IMR-90 (cell line): ENCODE data around the gene GTF2F2. TPM values are rescaled to one million over a fixed set of nuclear protein-coding genes. Genes with fewer than 3 reads are reported as not detected.

Experiments
- ATAC-seq: fragments of 200-7000 bp; cut with Tn5 transposase; 2 replicates; pipeline ENCODE4 v1.9.1; 2020; ENCODE audit warnings: low read depth, mild to moderate bottlenecking, moderate library complexity
- BruUV-seq: library from RNA; stranded (reverse); fragments of 400-500 nt; replicated peaks from 2 replicates; lab custom pipeline; 2021; lab: Mats Ljungman, UMichigan
- CTCF ChIA-PET: fragments of 300-600 bp; formaldehyde crosslinking; extraction: SDS; loops from one replicate; lab custom pipeline; 2021; ENCODE audit warnings: antibody characterized with exemption; lab: Yijun Ruan, JAX
- POLR2A ChIA-PET: fragments of 300-600 bp; sonication (Branson Sonifier 250); formaldehyde crosslinking; loops from one replicate; lab custom pipeline; 2022; ENCODE audit warnings: antibody characterized with exemption; ENCODE audit not compliant: unreplicated experiment; lab: Charles Lee
- DNase-seq: peaks from one replicate; pipeline ENCODE4 v3.0.0; 2013
- H2AFZ ChIP-seq: replicated peaks from 2 replicates; pipeline ENCODE3; 2013; ENCODE audit warnings: low read length, mild to moderate bottlenecking; ENCODE audit not compliant: poor library complexity
- H2AK5ac ChIP-seq: 2 replicates; pipeline ENCODE4 v1.6.1; 2013; ENCODE audit warnings: low read depth, low read length, inconsistent platforms
- H2AK9ac ChIP-seq: replicated peaks from 2 replicates; pipeline ENCODE3; 2013; ENCODE audit warnings: mild to moderate bottlenecking, low read depth, low read length, moderate library complexity; ENCODE audit not compliant: poor library complexity
- H2BK120ac ChIP-seq: 2 replicates; pipeline ENCODE4 v1.6.1; 2013; ENCODE audit warnings: low read depth, low read length, inconsistent platforms
- H2BK15ac ChIP-seq: 3 replicates; pipeline ENCODE4 v1.6.1; 2013; ENCODE audit warnings: low read depth, low read length, inconsistent platforms
- H2BK20ac ChIP-seq: 2 replicates; pipeline ENCODE4 v1.6.1; 2013; ENCODE audit warnings: low read depth, mild to moderate bottlenecking, inconsistent platforms, low read length, moderate library complexity
- H2BK5ac ChIP-seq: 2 replicates; pipeline ENCODE4 v1.6.1; 2013; ENCODE audit warnings: mild to moderate bottlenecking, low read depth, low read length, inconsistent platforms; ENCODE audit not compliant: poor library complexity, severe bottlenecking
- H3K14ac ChIP-seq: replicated peaks from 2 replicates; pipeline ENCODE4 v1.6.1; 2013; ENCODE audit warnings: low read depth, low read length, inconsistent platforms
- H3K18ac ChIP-seq: 2 replicates; pipeline ENCODE4 v1.6.1; 2013; ENCODE audit warnings: low read depth, low read length, control low read depth
- H3K23ac ChIP-seq: 2 replicates; pipeline ENCODE4 v1.6.1; 2013; ENCODE audit warnings: low read depth, low read length, inconsistent platforms
- H3K27ac ChIP-seq: 2 replicates; pipeline ENCODE4 v1.5.1; 2013; ENCODE audit warnings: mild to moderate bottlenecking, control low read depth, low read length; ENCODE audit not compliant: insufficient read depth
- H3K27me3 ChIP-seq: 2 replicates; pipeline ENCODE4 v1.6.1; 2013; ENCODE audit warnings: low read length; ENCODE audit not compliant: control insufficient read depth, insufficient read depth
- H3K36me3 ChIP-seq: 2 replicates; pipeline ENCODE4 v1.6.1; 2013; ENCODE audit warnings: low read length, mixed read lengths; ENCODE audit not compliant: control insufficient read depth, insufficient read depth
- H3K4ac ChIP-seq: 2 replicates; pipeline ENCODE4 v1.6.1; 2013; ENCODE audit warnings: low read depth, low read length, inconsistent platforms
- H3K4me1 ChIP-seq: 2 replicates; pipeline ENCODE4 v1.6.1; 2013; ENCODE audit warnings: low read length, mixed read lengths; ENCODE audit not compliant: control insufficient read depth, insufficient read depth
- H3K4me2 ChIP-seq: 2 replicates; pipeline ENCODE4 v1.6.1; 2013; ENCODE audit warnings: low read depth, mild to moderate bottlenecking, control low read depth, low read length, moderate library complexity
- H3K4me3 ChIP-seq: 2 replicates; pipeline ENCODE4 v1.5.1; 2013; ENCODE audit warnings: low read depth, mild to moderate bottlenecking, control low read depth, low read length, moderate library complexity; ENCODE audit not compliant: insufficient read depth
- H3K56ac ChIP-seq: 2 replicates; pipeline ENCODE4 v1.6.1; 2013; ENCODE audit warnings: low read length, inconsistent platforms; ENCODE audit not compliant: insufficient read depth; ENCODE audit errors: extremely low read depth
- H3K79me1 ChIP-seq, 2 experiments: 2 replicates each; pipeline ENCODE4 v1.6.1; 2013; ENCODE audit warnings: low read length in 2 of 2, inconsistent platforms in 1 of 2, low read depth in 1 of 2
- H3K9ac ChIP-seq: 2 replicates; pipeline ENCODE4 v1.6.1; 2013; ENCODE audit warnings: low read depth, low read length, control low read depth
- H3K9me1 ChIP-seq: 2 replicates; pipeline ENCODE4 v1.6.1; 2013; ENCODE audit warnings: low read length, inconsistent platforms; ENCODE audit not compliant: insufficient read depth
- H3K9me3 ChIP-seq: 2 replicates; pipeline ENCODE4 v1.6.1; 2013; ENCODE audit warnings: low read length; ENCODE audit not compliant: control insufficient read depth, insufficient read depth
- H4K20me1 ChIP-seq: 2 replicates; pipeline ENCODE4 v1.6.1; 2013; ENCODE audit warnings: low read length, inconsistent platforms; ENCODE audit not compliant: insufficient read depth
- H4K5ac ChIP-seq: 2 replicates; pipeline ENCODE4 v1.6.1; 2013; ENCODE audit warnings: mild to moderate bottlenecking, low read depth, low read length, control low read depth
- H4K8ac ChIP-seq, 2 experiments: 2 replicates each; pipeline ENCODE4 v1.6.1; 2013; ENCODE audit warnings: low read depth in 2 of 2, low read length in 2 of 2, control low read depth in 1 of 2, inconsistent platforms in 1 of 2
- H4K91ac ChIP-seq: 2 replicates; pipeline ENCODE4 v1.6.1; 2013; ENCODE audit warnings: low read depth, low read length, inconsistent platforms; ENCODE audit not compliant: insufficient read depth
- BHLHE40 ChIP-seq: fragments of 150-350 bp; IDR thresholded peaks from 2 replicates; pipeline ENCODE4 v1.6.1; 2016; ENCODE audit warnings: mild to moderate bottlenecking, low read depth, low read length
- CHD1 ChIP-seq: IDR thresholded peaks from 2 replicates; pipeline ENCODE4 v1.6.1; 2012; ENCODE audit warnings: low read depth, low read length, improper control_type of control experiment
- NFE2L2 ChIP-seq: fragments of 150-350 bp; IDR thresholded peaks from 2 replicates; pipeline ENCODE4 v1.6.1; 2016; ENCODE audit warnings: low read depth, mild to moderate bottlenecking, low read length
- POLR2A ChIP-seq: IDR thresholded peaks from 2 replicates; pipeline ENCODE4 v1.6.1; 2012; ENCODE audit warnings: mild to moderate bottlenecking, low read depth, low read length
- RAD21 ChIP-seq: IDR thresholded peaks from 2 replicates; pipeline ENCODE4 v1.6.1; 2012; ENCODE audit warnings: low read length, improper control_type of control experiment
- WGBS, 2 experiments: methylation state at CpG; one replicate each; pipeline versions ENCODE4 v1.1.5 to v1.1.7; 2013; ENCODE audit warnings: missing lambda C conversion rate in 2 of 2; ENCODE audit not compliant: insufficient read length in 1 of 2; ENCODE audit errors: extremely low coverage in 2 of 2; 5-methylcytosine and 5-hydroxymethylcytosine counted together
- dilution Hi-C: fragments of 300-500 bp; cut with HindIII; formaldehyde crosslinking; loops from one replicate; pipeline ENCODE4 v1.14.3; 2018; ENCODE audit warnings: low sequenced_read_pairs; ENCODE audit not compliant: unreplicated experiment
- in situ Hi-C: fragments of 300-500 bp; cut with MboI; formaldehyde crosslinking; loops from 3 replicates; pipeline ENCODE4 v1.14.3; 2019; ENCODE audit warnings: low sequenced_read_pairs, inconsistent platforms, mixed read lengths
- intact Hi-C: fragments of 100-400 bp; cut with micrococcal nuclease; formaldehyde crosslinking; loops from 2 replicates; pipeline ENCODE4 v1.10.0; 2022
- polyA plus RNA-seq, 3 experiments: library from polyadenylated mRNA; depleted of rRNA; stranded (reverse); fragments of >200 nt; gene quantifications; 2 replicates each; pipeline ENCODE4 v1.2.3, GENCODE V29; 2012; ENCODE audit warnings: low replicate concordance in 1 of 3
- total RNA-seq: library from RNA; depleted of rRNA; stranded (reverse); fragments of >200 nt; gene quantifications from 2 replicates; pipeline ENCODE4 v1.2.3, GENCODE V29; 2012

Gene GTF2F2
- total and polyA plus RNA-seq, 2 of the 4 experiments (the other 2 are of a cell fraction) = 16.5 to 21.0 TPM

DNA sequence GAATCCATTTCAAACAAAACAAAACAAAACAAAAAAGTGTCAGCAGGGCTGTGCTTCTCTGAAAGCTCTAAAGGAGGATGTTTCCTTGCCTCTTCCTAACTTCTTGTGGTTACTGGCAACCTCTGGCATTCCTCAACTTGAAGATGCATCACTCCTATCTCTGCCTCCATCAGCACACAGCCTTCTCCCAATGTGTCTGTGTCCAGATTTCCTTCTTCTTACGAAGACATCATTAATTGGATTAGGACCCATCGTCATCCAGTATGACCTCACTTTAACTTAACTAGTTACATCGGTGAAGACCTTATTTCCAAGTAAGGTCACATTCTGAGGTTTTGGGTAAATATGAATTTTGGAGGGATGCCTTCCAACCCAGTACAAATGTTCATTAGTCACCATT is 33.8 kb upstream of the GTF2F2 start:
- in situ Hi-C loops (no loop called here), intact Hi-C loops (no loop called here), dilution Hi-C loops (no loop called here)
- H2BK5ac ChIP-seq = no peak overlapping the region
- H3K9me3 ChIP-seq = no peaks in the 10 kb centered on the region
- no TSS peak for BruUV-seq
- H2BK20ac ChIP-seq = no peak overlapping the region
- H3K27ac ChIP-seq = no peak overlapping the region
- no peak overlapping the region for H4K8ac ChIP-seq
- H4K20me1 ChIP-seq = no peaks in the 10 kb centered on the region
- no peaks in the 10 kb centered on the region for H3K4me1 ChIP-seq
- H3K9ac ChIP-seq = no peak overlapping the region
- POLR2A ChIA-PET = no interaction called here
- no peak overlapping the region for H2AFZ ChIP-seq
- H2AK9ac ChIP-seq = no peak overlapping the region
- no peak overlapping the region for H3K4me3 ChIP-seq
- TF ChIP-seq RAD21 (no peak), BHLHE40 (no peak), NFE2L2 (no peak), CHD1 (no peak), POLR2A (no peak)
- DNase-seq = peak; percentile 55
- no peak overlapping the region for H3K18ac ChIP-seq
- no peak overlapping the region for H2AK5ac ChIP-seq
- H3K14ac ChIP-seq = no peak overlapping the region
- H3K36me3 ChIP-seq = no peaks in the 10 kb centered on the region
- no peaks in the 10 kb centered on the region for H3K79me1 ChIP-seq
- H3K23ac ChIP-seq = no peak overlapping the region
- no peak overlapping the region for H4K91ac ChIP-seq
- H3K4ac ChIP-seq = no peak overlapping the region
- no peak overlapping the region for H4K5ac ChIP-seq
- ATAC-seq = peak; percentile 66; the same call in 1 of the 2 replicates
- no peak overlapping the region for H3K56ac ChIP-seq
- H2BK120ac ChIP-seq = no peak overlapping the region
- CTCF ChIA-PET = no interaction called here
- H3K9me1 ChIP-seq = no peaks in the 10 kb centered on the region
- H3K27me3 ChIP-seq = no peaks in the 10 kb centered on the region
- no peak overlapping the region for H3K4me2 ChIP-seq
- H2BK15ac ChIP-seq = no peak overlapping the region
- no CpG with 5 or more reads among the region's 3 CpGs for WGBS, 2 experiments
